GM10248 (cell line): Measurements from ENCODE around the gene PAGR1.

Source experiments
- CTCF ChIA-PET: fragments of 300-600 bp; sonication (Branson Sonifier 250); formaldehyde crosslinking; extraction: SDS; loops from one replicate; lab custom pipeline; 2021; ENCODE audit warnings: antibody characterized with exemption; lab: Yijun Ruan, JAX
- POLR2A ChIA-PET: fragments of 350-650 bp; sonication (Branson Sonifier 250); formaldehyde crosslinking; extraction: SDS; loops from one replicate; lab custom pipeline; 2020; ENCODE audit warnings: antibody characterized with exemption; lab: Yijun Ruan, JAX
- DNase-seq: peaks from one replicate; pipeline ENCODE4 v3.0.0; 2012; ENCODE audit errors: extremely low spot score
- TF ChIP-seq, protein P1 (sequence below): IDR thresholded peaks from 2 replicates; pipeline ENCODE4 v1.5.1; 2012; ENCODE audit warnings: mild to moderate bottlenecking, low read depth; ENCODE audit errors: extremely low read depth, missing control alignments, control extremely low read depth

The PAGR1 gene

DNA sequence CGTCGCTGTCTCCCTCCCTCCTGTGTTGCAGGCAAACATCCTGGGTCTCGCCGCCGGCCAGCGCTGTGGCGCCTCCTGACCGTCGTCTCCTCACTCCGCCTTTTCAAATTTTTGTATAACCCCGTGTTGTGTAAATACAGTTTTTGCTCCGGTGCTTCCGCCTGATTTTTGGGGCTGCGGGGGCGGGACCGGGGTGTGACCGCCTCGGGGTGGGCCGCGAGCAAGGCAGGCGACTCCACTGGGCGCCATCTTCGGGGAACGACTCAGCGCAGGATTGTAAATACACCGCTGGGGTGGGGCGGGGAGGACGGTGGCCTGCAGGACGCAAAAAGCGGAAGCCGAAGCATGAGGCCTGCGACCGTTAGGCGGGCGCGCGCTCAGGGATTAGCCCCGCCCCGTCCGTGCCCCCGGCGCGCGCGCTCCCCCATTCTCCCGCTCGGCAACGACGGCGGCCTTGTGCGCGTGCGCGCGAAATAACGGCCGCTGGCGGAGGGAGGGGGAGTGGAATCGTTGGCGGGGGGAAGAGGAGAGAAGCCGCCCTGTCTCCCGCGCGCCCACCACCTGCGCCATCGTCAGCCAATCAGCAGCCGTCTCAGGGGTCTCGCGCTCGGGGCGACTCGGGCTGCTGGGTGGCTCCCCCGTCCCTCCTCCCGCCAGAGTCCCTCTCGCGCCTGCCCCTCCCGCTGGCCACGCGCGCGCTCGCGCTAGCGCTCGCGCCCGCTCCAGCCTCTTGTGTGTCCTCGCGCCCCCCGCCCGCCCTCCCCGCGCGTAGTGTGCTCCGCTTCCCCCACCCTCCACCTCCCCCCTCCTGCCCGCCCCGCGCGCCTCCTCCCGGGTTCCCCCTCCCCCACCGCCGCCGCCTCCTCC is 10.5 kb upstream of the PAGR1 start:
- TF ChIP-seq, protein P1, sequence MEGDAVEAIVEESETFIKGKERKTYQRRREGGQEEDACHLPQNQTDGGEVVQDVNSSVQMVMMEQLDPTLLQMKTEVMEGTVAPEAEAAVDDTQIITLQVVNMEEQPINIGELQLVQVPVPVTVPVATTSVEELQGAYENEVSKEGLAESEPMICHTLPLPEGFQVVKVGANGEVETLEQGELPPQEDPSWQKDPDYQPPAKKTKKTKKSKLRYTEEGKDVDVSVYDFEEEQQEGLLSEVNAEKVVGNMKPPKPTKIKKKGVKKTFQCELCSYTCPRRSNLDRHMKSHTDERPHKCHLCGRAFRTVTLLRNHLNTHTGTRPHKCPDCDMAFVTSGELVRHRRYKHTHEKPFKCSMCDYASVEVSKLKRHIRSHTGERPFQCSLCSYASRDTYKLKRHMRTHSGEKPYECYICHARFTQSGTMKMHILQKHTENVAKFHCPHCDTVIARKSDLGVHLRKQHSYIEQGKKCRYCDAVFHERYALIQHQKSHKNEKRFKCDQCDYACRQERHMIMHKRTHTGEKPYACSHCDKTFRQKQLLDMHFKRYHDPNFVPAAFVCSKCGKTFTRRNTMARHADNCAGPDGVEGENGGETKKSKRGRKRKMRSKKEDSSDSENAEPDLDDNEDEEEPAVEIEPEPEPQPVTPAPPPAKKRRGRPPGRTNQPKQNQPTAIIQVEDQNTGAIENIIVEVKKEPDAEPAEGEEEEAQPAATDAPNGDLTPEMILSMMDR = no peak
- CTCF ChIA-PET = interaction anchor here (1.1 to 4.3 kb wide), 4 partner anchors 11 to 20 kb away, joined by 3 to 41 read pairs (median 26); partner anchors contain the start of genes KIF22 and PAGR1
- DNase-seq = peak; percentile 94
- POLR2A ChIA-PET = no interaction called here

- ChIA-PET POLR2A (no interaction called here), CTCF (interaction anchor here (3.6 kb wide), 1 partner anchor 11 kb away, joined by 39 read pairs; the partner anchor contains the start of gene PAGR1)
- peak; percentile 83 for DNase-seq
- TF ChIP-seq, protein P1 = no peak
These were observed 9.8 kb upstream of the PAGR1 start, which contains the start of gene MAZ for GRCh38 chr16:29806099-29806579. Gene MAZ (plus strand): TSS chr16:29806529. CDS start chr16:29806702, 173 bp downstream.

DNA sequence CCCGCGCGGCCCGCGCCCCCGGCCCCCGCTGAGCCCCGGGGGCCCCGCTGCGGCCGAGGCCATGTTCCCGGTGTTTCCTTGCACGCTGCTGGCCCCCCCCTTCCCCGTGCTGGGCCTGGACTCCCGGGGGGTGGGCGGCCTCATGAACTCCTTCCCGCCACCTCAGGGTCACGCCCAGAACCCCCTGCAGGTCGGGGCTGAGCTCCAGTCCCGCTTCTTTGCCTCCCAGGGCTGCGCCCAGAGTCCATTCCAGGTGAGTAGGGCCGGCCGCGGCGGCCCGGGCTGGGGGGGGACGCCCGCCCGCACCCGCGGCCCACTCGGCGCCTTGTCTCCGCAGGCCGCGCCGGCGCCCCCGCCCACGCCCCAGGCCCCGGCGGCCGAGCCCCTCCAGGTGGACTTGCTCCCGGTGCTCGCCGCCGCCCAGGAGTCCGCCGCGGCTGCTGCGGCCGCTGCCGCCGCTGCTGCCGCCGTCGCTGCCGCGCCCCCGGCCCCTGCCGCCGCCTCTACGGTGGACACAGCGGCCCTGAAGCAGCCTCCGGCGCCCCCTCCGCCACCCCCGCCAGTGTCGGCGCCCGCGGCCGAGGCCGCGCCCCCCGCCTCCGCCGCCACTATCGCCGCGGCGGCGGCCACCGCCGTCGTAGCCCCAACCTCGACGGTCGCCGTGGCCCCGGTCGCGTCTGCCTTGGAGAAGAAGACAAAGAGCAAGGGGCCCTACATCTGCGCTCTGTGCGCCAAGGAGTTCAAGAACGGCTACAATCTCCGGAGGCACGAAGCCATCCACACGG is 9.1 kb upstream of the PAGR1 start:
- DNase-seq = peak; percentile 36
- TF ChIP-seq, protein P1 = no peak
- ChIA-PET CTCF (interaction anchor here (0.9 to 3.6 kb wide), 11 partner anchors 8 to 178 kb away, joined by 3 to 39 read pairs (median 5); partner anchors contain the start of genes KIF22, MVP and PAGR1), POLR2A (interaction anchor here (1.4 to 1.8 kb wide), 2 partner anchors 9 to 16 kb away, joined by 4 to 8 read pairs; partner anchors contain the start of genes KIF22 and PAGR1)

DNA sequence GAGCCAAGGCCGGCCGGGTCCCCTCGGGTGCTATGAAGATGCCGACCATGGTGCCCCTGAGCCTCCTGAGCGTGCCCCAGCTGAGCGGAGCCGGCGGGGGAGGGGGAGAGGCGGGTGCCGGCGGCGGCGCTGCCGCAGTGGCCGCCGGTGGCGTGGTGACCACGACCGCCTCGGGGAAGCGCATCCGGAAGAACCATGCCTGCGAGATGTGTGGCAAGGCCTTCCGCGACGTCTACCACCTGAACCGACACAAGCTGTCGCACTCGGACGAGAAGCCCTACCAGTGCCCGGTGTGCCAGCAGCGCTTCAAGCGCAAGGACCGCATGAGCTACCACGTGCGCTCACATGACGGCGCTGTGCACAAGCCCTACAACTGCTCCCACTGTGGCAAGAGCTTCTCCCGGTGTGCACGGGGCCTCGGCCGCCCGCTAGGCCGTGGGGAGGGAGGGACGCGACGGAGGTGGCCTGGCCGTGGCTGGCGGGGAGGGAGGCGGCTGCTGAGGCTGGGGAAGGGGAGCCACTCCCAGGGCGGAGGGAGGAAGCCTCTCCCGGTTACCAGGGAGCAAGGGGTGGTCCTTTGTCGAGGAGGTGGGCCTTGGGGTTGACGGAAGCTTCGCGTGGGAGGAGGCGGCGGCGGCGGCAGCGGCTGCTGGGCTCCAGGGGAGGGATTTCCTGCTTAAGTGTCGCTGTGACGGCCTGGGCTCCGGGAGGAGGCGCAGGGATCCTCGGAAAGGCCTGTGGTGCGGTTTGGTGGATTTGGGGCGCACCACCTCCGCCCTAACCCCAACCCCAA is 8.3 kb upstream of the PAGR1 start:
- TF ChIP-seq, protein P1 = peak; percentile 47
- POLR2A ChIA-PET = interaction anchor here (1.4 to 1.8 kb wide), 2 partner anchors 9 to 17 kb away, joined by 4 to 8 read pairs; partner anchors contain the start of genes KIF22 and PAGR1
- CTCF ChIA-PET = interaction anchor here (0.9 to 3.6 kb wide), 13 partner anchors 9 to 225 kb away, joined by 3 to 39 read pairs (median 5); partner anchors contain the start of genes KIF22, MVP and PAGR1
- DNase-seq = peak; percentile 77

DNA sequence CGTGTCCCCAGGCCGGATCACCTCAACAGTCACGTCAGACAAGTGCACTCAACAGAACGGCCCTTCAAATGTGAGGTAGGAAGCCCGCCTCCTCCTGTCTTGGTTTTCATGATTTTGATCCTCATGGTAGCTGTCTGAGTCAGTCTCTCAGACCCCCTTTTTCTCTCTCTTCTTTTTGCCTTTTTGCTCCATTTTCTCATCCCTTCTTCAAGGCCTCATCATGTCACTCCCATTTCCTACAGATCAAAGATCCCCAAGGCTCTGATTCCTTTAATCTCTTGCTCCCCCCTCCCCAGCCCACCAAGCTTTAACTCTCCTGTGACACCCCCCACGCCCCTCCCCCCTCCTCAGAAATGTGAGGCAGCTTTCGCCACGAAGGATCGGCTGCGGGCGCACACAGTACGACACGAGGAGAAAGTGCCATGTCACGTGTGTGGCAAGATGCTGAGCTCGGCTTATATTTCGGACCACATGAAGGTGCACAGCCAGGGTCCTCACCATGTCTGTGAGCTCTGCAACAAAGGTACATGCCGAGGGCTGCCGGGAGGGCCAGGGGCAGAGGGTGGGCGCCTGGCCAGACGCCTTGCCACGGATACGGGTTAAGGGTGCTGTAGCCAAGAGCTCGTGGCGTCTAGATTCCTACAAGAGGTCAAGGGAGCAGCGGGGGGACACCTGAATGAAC is 7.6 kb upstream of the PAGR1 start:
- ChIA-PET POLR2A (interaction anchor here (1.4 to 1.8 kb wide), 2 partner anchors 8 to 18 kb away, joined by 4 to 8 read pairs; partner anchors contain the start of genes KIF22 and PAGR1), CTCF (interaction anchor here (1.1 to 3.6 kb wide), 12 partner anchors 9 to 224 kb away, joined by 3 to 39 read pairs (median 6); partner anchors contain the start of genes KIF22, MVP and PAGR1)
- no peak for DNase-seq
- TF ChIP-seq, protein P1 = no peak
